Jurkat, Clone E6-1 (cell line): Measurements from ENCODE around the gene MRPS18C.
"Not testable (repeated sequence)": the region's sequence is repeated elsewhere in the genome, so short reads cannot be mapped to it uniquely, and the experiment has no call there.

Source experiments
- DNase-seq: peaks from one replicate; pipeline ENCODE4 v3.0.0-alpha.2; 2011; ENCODE audit warnings: low read depth, low spot score
- H3K4me3 ChIP-seq: 2 replicates; pipeline ENCODE4 v1.5.1; 2011; ENCODE audit warnings: mild to moderate bottlenecking, low read length, control low read depth, moderate library complexity

MRPS18C gene

GRCh38 chr4:83490876-83491450 is 35.1 kb downstream of the MRPS18C start:
- peak; percentile 21 for DNase-seq
- H3K4me3 ChIP-seq = no peak overlapping the region

DNA sequence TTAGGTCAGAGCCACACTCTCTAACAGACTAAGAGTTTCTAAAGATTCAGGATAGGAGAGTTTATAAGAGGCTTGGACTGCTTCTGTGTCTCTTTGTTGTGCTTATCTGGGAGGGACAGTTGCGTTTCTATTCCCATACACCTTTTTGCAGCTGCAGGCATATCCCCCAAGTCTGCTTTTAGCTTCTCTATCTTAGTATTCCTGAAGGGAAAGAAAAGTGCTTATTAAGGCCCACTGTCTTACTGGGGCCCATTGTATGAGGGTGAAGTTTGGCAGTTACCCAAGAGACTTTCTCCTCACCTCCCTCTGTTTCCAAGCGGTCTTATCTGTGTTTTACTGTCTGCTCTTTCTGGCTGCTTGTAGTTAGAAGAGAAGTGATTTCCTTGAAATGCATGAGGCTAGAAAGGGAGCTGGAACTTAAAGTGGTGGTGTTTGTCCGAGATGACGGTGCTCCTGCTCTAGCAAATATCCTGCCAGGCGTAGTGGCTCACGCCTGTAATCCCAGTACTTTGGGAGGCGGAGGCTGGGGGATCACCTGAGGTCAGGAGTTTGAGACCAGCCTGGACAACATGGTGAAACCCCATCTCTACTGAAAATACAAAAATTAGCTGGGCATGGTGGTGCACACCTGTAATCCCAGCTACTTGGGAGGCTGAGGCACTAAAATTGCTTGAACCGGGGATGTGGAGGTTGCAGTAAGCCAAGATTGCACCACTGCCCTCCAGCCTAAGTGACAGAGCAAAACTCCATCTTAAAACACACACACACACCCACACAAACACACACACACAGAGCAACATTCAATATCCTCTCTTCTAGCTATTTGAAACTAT is 40.4 kb downstream of the MRPS18C start:
- not testable (repeated sequence) for H3K4me3 ChIP-seq, DNase-seq

DNA sequence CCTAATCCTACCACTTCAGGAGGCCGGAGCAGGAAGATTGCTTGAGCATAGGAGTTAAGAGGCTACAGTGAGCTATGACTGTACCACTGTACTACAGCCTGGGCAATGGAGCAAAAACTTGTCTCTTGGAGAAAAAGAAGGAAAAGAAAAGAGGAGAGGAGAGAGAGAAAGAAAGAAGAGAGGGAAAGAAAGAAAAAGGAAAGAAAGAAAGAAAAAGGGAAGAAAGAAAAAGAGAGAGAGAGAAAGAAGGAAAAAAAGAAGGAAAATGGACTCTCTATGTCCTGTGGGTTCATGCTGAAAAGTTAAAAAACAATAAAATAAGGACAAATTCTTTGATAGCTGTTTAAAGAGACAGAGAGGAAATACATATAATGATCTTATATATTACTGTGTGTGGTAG is 42.3 kb downstream of the MRPS18C start:
- no peak for DNase-seq
- no peak overlapping the region for H3K4me3 ChIP-seq

DNA sequence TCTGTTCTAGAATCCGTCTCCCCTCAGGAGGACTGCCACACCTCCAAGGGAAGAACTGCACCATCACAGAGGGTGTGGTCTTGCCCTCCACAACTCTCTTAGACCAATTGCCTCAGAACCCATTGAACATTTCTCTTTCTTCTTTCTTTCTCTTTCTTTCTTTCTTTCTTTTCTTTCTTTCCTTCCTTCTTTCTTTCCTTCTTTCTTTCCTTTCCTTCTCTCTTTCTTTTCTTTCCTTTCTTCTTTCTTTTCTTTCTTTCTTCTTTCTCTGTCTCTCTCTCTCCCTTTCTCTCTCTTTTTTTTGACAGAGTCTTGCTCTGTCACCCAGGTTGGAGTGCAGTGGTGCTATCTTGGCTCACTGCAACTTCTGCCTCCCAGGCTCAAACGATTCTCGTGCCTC is 45.8 kb downstream of the MRPS18C start:
- DNase-seq, H3K4me3 ChIP-seq: not testable (repeated sequence)

DNA sequence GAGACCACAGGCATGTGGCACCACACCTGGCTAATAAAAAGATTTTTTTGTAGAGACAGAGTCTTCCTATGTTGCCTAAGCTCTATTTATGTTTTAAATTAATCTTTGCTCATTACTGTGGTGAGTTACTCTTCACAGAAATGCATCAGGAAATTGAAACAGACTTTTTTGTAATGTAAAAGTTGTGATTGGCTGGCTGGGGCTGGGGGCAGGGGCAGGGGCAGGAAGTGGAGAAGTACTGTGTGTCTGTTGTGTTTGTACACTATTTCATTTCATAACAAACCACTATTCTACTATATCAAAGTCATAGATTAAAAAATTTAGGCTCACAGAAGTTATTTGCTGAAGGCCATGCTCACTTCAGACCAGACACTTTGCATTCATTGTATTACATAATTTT is 48.1 kb downstream of the MRPS18C start:
- peak; percentile 14 for DNase-seq
- no peak overlapping the region for H3K4me3 ChIP-seq

DNA sequence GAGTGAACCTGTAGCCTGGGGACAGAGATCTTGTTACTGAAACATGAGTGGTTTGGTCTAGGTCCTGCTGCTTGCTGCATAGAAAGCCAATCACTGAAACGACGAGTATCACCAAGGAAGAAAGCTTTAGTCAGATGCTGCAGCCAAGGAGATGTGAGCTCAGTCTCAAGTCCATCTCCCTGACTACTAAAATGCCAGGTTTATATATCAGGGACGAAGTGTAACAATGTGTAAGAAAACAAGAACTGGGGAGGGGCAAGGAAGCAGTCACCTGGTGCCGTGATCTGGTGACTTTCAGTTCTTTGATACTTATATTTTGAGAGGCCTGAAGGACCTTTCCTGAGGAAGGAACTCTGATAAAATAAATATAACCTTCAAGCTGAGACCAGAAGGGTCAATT is 48.6 kb downstream of the MRPS18C start:
- no peak for DNase-seq

DNA sequence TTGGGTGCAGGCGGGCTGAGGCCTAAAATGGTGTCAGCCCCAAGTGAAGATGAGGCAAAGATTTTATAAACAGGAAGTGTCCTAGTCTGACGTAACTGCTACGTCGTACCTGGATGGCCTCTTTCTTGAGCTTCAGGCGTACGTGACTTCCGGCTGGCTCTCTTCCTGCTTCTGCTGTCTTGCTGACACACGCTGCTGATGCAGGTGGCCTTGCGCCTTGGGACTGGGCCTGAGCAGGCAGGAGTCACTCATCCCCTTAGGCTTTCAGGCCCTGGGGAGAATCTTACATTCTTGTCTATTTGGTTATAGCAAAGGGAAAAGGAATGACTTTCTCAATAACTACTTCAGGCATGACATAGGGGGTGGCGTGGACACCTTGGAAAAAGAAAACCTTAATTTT is 49.1 kb downstream of the MRPS18C start:
- H3K4me3 ChIP-seq = no peak overlapping the region
- no peak for DNase-seq

More for the DNA sequence above, 48.6 kb downstream of the MRPS18C start:
- no peak overlapping the region for H3K4me3 ChIP-seq

DNA sequence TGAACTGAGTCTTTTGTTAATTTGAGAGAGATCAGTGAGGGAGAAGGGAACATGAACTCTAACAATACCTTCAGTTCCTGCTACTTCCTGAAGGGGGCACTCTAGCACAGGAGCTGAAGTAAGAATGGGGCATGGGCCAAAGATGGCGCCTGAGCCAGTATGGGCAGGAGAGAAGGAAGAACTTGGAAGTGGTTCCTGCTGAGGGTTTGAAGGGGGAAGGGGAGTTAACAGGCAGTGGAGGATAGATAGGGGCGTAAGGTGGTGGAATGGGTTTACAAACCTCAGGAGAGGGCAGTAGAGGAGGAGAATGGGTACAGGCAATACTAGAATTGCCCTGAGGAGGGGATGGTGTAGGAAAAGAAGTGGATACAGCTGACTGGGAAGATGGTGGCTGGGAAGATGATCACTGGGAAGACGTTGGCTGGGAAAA is 53.3 kb downstream of the MRPS18C start:
- DNase-seq = peak; percentile 51
- H3K4me3 ChIP-seq = not testable (repeated sequence)

GRCh38 chr4:83510442-83510841 is 54.6 kb downstream of the MRPS18C start:
- DNase-seq = no peak
- no peak overlapping the region for H3K4me3 ChIP-seq
